Measurements from ENCODE around the gene SFT2D2.
"Not testable (repeated sequence)": the region's sequence is repeated elsewhere in the genome, so short reads cannot be mapped to it uniquely, and the experiment has no call there.

DNA sequence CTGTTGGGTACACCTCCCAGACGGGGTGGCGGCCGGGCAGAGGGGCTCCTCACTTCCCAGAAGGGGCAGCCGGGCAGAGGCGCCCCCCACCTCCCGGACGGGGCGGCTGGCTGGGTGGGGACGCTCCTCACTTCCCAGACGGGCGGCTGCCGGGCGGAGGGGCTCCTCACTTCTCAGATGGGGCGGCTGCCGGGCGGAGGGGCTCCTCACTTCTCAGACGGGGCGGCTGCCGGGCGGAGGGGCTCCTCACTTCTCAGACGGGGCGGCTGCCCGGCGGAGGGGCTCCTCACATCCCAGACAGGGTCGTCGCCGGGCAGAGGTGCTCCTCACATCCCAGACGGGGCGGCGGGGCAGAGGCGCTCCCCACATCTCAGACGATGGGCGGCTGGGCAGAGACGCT lies 18.1 kb upstream of the SFT2D2 start:
- TF ChIP-seq, protein P1, sequence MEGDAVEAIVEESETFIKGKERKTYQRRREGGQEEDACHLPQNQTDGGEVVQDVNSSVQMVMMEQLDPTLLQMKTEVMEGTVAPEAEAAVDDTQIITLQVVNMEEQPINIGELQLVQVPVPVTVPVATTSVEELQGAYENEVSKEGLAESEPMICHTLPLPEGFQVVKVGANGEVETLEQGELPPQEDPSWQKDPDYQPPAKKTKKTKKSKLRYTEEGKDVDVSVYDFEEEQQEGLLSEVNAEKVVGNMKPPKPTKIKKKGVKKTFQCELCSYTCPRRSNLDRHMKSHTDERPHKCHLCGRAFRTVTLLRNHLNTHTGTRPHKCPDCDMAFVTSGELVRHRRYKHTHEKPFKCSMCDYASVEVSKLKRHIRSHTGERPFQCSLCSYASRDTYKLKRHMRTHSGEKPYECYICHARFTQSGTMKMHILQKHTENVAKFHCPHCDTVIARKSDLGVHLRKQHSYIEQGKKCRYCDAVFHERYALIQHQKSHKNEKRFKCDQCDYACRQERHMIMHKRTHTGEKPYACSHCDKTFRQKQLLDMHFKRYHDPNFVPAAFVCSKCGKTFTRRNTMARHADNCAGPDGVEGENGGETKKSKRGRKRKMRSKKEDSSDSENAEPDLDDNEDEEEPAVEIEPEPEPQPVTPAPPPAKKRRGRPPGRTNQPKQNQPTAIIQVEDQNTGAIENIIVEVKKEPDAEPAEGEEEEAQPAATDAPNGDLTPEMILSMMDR (IDR thresholded peaks at IDR 0.05), result not testable (repeated sequence)
- TF ChIP-seq POLR2A (IDR thresholded peaks at IDR 0.05), result not testable (repeated sequence)
